Hepatic stellate cell (primary cell): Measurements from ENCODE around the gene AIP.
"Not testable (repeated sequence)": the region's sequence is repeated elsewhere in the genome, so short reads cannot be mapped to it uniquely, and the experiment has no call there.

Experiments used
- DNase-seq: peaks from one replicate; pipeline ENCODE4 v3.0.0; 2011; ENCODE audit warnings: low spot score

The AIP gene

DNA sequence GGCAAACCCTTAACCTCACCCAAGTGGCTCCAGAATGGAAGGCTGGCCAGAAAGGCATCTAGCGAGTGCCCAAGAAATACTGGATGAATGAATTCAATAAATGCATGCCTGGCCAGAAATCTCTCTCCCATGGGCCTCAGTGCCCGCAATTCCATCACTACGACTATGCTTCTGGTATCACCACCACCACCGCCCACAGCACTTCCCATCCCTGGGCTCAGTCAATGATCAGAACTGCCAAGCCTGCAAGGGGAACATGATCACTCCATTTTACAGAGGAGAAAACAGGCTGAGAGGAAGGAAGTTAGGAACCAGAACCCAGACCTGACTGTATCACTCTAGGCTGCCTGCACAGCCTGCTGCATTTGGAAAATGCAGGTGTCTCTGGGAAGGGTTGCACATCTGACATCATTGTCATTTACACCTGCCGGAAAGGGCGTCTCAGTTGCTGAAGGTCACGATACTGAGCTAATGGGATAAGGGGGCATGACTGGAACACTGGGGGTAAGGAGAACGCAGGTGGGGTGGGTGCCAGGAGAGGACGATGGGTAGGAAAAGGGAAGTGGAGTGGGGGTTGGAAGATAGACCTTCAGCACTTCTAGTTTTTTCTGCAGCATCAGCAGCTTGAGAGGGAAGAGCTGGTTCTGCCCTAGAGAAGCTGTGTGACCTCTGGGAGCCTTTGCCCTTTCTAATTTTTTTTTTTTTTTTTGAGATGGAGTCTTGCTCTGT is 33.5 kb upstream of the AIP start:
- no peak for DNase-seq

DNA sequence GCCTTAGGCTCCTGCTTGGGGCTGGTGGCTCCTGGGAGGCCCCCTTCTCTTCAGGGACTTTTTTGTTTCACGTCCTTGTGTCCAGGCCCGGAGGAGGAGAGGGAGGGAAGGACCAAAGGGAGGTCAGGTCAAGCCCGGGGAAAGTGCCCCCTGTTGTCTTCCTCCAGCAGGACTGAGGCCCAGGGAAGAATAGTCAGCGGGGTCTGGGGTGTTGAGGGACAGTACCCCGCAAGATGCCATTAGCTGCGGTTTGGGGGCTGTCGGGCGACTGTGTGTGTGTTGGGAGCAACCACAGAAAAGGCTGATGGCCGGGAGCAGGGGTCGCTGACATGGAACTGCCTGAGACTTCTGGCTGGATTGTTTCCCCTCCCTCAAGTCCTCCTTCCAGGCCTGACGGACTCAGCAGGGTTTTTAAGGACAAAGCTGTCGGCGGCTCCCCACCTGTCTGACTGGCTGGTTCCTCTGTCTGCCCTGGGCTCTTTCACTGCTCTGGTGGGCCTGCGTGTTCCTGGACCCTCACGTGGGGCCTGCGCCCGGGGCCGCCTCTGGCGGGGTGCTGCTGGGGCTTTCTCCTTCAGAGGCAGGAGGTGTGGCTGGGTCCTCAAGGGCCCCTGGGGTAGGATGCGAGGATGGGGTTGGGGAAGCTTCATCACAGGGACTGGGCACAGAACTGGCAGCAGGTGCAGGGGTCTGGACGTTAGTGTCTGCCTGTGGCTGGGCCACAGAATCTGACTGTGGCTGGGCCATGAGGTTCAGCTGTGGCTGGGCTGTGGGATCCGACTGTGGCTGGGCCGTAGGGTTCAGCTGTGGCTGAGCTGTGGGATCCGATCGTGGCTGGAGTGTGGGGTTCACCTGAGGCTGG is 31.8 kb upstream of the AIP start:
- DNase-seq: no peak

DNA sequence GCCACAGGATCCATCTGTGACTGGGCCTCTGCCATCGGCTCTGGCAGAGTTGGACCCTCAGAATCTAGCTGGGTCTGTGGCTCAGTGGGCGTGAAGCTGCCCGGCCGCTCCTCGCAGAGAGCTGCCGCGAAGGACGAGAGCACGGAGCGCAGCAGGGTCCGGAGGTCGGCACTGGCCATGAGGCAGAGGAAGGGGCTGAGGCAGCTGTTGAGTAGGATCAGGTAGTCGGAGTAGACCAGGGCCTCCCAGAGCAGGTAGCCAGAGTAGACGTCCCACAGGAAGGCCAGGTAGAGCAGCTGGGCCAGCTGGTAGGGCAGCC is 31.2 kb upstream of the AIP start:
- DNase-seq: no peak

DNA sequence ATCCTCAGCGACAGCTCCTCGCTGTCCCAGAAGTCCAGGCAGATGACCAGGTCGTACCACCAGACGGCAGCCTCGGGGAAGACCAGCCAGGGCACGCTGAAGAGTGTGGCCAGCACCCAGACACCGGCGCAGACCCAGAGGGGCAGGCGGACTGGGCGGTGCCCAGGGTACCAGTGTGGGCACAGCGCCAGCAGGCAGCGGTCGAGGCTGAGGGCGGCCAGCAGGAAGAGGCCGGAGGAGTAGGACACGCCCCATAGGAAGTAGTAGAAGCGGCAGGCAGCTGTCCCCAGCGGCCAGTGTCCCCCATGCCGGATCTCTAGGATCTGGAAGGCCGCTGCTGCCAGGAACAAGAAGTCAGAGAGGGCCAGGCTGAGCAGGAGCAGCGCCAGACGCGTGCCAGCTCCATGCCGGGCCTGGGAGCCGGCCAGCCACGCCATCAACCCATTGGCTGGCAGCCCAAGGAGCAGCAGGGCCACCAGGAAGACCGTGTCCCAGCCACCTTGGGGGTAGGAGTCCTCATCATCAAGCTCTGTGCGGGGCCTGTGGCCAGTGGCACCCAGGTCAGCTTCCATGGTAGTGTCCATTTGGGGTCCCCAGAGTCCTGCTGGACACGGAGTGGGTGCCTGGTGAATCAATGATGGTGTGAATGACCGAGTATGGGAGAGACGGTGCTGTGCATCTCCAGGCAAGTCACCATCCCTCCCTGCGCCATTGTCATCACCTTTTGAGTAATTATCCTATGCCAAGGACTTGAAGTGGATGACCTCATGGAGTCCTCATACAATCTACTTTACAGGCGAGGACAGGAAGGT is 30.5 kb upstream of the AIP start, which contains the start of gene GPR152:
TSS of gene GPR152 (minus strand) at position 589 of the 812 bp plus-strand sequence. CDS start at position 584, 5 bp downstream.
- no peak for DNase-seq

- DNase-seq: no peak
Observed at GRCh38 chr11:67453816-67454732, 28.8 kb upstream of the AIP start.

- DNase-seq: no peak
Observed at GRCh38 chr11:67455054-67455453, 27.8 kb upstream of the AIP start, which contains the start of gene CABP4. Gene CABP4 (plus strand): TSS chr11:67455354. CDS start chr11:67455424, 70 bp downstream.

DNA sequence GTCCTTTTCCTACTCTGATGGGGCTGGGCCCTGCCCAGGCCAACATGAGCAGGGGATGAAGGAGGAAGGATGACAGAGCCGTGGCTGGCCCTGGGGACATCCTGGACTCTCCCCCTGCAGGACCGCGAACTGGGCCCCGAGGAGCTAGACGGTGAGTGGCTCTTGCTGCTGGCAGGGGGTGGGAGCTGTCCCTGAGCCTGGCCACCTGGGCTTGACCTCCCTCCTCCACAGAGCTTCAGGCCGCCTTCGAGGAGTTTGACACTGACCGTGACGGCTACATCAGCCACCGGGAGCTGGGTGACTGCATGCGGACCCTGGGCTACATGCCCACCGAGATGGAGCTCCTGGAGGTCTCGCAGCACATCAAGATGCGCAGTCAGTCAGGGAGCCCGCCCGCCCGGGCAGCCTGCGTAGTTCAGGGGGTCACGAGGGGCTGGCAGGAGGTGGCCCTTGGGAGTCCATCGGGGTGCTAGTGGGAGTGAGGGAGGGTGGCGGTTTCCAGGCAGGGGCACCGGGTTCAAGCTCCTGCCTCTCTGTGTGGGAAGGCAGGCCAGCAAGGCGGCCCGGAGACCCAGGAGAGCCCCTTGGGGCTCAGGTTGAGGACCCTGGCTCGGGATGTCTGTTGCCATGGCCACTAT is 26.6 kb upstream of the AIP start:
- no peak for DNase-seq

DNA sequence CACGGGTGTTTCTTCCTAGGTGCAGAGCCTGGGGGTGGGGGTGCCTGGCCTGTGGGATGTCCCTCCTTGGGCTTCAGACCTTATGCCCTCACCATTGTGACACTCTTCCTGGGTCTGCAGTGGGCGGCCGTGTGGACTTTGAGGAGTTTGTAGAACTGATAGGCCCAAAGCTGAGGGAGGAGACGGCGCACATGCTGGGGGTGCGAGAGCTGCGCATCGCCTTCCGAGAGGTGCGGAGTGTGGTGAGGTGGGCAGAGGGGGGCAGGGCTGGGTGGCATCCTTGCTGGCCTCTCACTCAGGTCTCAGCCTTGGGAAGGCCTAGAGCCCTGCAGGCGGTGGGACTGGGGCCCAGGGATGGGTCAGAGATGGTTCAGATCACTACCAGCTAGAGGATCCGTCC is 25.4 kb upstream of the AIP start:
- no peak for DNase-seq

DNA sequence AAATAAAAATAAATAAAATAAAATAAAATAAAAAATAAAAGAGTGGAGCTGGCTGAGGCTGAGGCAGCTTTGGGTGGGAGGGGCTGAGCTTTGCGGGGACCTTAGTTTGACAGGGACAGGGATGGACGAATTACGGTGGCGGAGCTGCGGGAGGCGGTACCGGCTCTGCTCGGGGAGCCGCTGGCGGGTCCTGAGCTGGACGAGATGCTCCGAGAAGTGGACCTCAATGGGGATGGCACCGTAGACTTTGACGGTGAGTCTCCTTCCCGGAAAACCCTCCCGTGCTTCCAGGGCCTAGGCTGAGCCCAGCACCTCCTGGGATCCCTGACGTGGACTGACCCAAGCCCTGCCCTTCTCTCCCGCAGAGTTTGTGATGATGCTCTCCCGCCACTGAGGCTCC is 24.6 kb upstream of the AIP start:
- no peak for DNase-seq

DNA sequence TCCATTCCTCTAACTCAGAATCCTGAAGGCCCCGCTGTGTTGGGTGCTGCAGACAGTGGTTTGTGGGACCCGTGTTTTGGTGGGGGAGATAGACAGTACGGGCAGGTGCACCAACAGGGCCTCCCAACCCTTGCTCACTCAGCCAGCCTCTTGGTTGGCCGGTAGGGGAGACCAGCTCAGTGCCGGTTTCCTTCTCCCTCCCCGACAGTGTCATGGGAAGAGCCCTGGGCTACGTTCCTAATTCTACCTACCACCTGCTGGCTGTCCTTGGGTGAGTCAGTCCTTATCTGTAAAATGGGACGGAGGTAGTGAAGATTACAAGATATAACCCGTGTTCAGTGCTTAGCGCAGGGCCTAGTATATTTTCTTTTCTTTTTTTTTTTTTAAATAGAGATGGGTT is 19.6 kb upstream of the AIP start:
- no peak for DNase-seq

- DNase-seq: peak; percentile 90
Observed at GRCh38 chr11:67463680-67464410, 19.0 kb upstream of the AIP start.

- peak; percentile 90 for DNase-seq
Observed at GRCh38 chr11:67464411-67465188, 18.2 kb upstream of the AIP start.

DNA sequence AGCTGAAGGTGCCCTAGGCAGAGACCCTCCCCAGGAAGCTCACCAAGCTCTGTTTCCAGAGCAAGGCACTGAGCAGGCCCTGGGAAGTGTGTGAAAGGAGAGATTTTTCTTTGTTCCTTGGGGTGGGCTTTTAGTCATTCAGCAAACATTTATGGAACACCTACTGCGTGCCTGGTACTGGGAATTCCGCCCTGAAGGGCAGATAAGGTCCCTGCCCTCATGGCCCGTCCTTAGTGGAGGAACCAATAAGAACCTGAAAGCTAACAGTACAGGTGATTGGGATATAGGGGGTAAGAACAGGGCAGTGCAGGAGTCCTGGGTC is 17.7 kb upstream of the AIP start:
- DNase-seq: no peak

GRCh38 chr11:67465530-67465929 is 17.3 kb upstream of the AIP start:
- DNase-seq: not testable (repeated sequence)

GRCh38 chr11:67466367-67466766 is 16.5 kb upstream of the AIP start:
- no peak for DNase-seq

GRCh38 chr11:67466962-67467771 is 15.7 kb upstream of the AIP start:
- DNase-seq: no peak

GRCh38 chr11:67468056-67468455 is 14.8 kb upstream of the AIP start:
- DNase-seq: no peak

GRCh38 chr11:67468456-67468758 is 14.4 kb upstream of the AIP start:
- DNase-seq: no peak
